Stimulated activated CD8-positive, alpha-beta memory T cell treated with anti-CD3 and anti-CD28 coated beads, Interleukin-12 subunit alpha, Interleukin-12 subunit beta, amount 100 ng/mL, for 24 hours (primary cell): Measurements from ENCODE around the gene TEN1.
"Not testable (repeated sequence)": the region's sequence is repeated elsewhere in the genome, so short reads cannot be mapped to it uniquely, and the experiment has no call there.

Experiments
- DNase-seq: peaks from one replicate; pipeline ENCODE4 v3.0.0-alpha.2; 2020; ENCODE audit errors: extremely low read depth

The TEN1 gene

GRCh38 chr17:76026714-76027158 is 47.7 kb downstream of the TEN1 start:
- no peak for DNase-seq

GRCh38 chr17:76027159-76027839 is 48.3 kb downstream of the TEN1 start, which contains the start of gene EVPL:
Gene EVPL, minus strand, starts transcription at chr17:76027306. Its CDS starts 108 bp downstream, at chr17:76027198.
- DNase-seq = no peak

DNA sequence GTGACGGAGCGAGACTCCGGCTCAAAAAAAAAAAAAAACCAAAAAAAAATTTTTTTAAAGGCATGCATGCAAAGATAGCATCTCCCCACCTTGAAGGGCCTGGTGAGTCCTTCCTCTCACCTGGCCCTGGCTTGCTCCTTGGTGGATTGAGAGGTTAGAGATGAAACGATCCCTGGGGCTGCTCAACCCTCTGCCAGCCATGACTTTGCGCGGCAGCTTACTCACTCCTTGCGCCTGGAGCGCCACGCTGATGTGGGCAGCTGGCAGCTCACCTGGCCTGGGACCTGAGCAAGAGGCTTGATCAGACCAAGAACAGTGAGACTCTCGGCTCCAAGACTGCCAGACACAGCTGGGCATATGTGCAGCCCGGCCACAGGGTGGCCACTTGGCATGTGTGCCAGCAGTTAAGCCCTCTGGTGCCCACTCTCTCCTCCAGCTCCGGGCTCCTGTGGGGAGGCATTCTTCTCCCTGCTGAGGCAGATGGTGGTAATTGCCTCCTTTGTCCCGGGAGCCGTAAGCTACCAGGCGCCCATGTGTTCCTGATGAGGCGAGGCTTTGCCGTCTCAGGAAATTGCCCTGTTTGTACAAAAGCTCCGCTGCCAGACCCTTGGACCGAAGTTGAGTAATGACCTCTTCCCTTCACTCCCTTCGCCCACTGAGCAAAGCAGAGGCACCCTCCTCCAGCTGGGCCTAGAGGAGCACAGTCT is 53.2 kb downstream of the TEN1 start:
- no peak for DNase-seq

DNA sequence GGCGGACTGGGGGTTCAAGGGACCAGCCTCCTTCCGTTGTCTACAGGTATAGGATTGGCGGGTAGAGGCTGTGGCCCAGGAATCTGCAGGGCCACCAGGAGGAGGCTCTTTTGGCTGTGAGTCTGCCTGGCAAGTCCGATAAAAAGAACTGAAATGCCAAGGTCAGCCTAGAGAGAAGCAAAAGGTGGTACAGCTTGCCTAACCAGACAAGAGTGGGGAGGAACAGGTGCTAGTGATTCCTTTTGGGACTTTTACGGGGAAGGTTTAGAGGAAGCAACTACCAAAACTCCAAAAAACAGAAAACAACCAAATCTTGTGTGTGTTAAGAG is 53.7 kb downstream of the TEN1 start:
- no peak for DNase-seq

- DNase-seq = no peak
These were observed 54.1 kb downstream of the TEN1 start for GRCh38 chr17:76033139-76033538.

DNA sequence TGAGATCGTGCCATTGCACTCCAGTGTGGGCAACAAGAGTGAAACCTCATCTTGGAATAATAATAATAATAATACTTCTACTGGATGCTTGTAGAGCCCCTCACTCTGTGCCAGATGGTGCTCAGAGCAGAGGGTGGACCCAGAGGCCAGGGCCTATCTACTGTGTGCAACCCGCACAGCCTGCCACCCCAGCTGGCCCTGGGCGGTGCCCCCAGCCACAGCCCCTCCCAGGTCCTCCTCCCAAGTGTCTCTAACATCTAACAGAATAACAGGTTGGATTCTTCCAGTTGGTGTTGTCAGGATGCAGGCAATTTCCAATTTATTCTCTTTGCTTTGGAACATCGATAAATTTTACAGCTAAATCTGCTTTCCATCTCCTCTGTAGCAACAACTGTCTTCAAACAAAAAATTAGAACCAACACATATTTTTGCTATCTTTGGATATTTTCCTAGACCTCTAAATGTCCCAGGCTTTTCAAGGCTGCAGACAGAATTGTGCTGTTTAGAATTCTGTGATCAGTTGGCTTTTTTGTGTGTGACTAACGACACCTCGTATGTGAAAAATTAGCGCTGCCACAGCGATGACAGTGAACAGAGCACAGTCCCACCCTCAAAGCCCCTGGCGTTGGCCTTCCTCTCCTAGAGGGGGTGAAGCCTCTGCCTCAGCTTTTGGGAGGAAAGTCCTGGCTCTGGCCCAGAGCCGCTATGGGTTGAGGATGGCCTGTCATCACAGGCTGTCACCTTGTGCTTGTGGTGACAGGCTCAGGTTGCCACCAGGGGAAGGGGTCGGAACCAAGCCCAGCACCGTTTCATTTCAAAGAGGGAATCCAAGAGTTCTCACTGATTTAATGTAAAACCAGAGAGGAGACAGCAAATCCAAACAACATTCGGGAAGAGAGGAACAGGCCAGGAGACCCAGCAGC is 55.6 kb downstream of the TEN1 start:
- DNase-seq = no peak

DNA sequence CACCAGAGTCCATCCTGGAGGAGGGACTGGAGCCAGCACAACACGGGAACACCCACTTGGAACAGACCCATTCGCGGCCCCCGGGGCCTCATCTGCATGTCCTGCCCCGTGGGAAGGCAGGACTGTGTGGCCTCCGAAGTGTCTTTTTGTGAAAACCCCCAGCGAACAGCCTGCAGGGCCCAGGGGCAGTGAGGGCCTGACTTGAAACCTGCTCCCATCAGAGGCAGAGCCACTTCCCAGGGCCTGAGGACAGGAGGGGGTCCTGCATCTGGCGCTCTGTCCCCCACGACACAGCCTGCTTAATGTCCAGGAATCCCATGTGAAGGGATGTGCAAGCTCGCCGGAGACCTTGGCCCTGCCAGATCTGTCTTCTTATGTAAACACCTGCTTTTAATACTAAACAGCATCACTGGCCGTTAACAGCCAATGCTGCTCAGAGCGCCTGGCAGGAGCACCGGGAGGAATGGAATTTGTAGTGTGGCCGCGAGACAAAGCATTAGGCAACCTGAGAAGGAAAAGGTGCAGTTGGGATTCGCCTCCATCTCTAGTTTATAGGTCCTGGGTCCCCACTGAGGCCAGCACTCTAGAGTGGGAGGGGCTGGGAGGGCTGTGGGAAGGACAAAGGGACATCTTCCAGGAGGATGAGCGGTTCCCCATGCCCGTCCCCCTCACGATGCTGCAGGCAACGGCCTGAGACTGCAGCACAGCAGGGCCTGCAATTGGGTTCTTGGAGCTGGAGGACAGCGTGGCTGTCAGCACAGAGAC is 57.6 kb downstream of the TEN1 start:
- no peak for DNase-seq

DNA sequence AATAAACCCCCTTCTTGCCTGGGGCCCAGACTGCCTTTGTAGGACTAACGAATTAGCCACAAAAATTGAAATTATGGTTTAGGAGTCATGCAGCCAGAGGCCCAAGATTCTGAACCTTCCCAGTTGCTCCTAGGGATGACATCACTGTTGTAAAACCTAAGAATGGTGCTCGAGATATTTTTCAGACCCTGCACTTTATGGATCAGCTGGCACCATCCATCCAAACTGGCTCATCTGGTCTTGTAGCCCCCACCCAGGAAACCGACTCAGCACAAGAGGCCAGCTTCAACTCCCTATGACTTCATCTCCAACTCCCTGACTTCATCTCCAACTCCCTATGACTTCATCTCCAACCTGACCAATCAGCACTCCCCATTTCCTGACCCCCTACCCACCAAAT is 59.0 kb downstream of the TEN1 start:
- no peak for DNase-seq

GRCh38 chr17:76039121-76039520 is 60.1 kb downstream of the TEN1 start:
- DNase-seq = no peak

DNA sequence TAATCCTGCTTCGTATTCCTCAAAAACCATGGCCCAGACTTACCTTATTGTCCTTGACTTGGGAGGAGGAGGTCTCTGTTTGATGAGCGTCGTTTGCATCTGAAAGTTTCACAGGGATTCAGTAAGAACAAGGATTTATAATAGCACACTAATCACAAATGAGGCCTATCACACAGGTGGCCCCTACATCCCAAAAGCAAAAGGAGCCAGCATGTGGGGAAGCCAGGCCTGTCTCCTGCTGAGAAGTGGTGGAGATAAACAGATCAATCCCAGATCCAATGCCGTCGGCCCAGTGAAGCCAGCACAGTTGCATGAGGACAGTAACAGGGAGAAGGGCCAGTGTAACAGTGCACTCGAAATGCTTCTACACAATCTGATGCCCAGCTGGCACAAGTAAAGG is 61.3 kb downstream of the TEN1 start:
- no peak for DNase-seq

DNA sequence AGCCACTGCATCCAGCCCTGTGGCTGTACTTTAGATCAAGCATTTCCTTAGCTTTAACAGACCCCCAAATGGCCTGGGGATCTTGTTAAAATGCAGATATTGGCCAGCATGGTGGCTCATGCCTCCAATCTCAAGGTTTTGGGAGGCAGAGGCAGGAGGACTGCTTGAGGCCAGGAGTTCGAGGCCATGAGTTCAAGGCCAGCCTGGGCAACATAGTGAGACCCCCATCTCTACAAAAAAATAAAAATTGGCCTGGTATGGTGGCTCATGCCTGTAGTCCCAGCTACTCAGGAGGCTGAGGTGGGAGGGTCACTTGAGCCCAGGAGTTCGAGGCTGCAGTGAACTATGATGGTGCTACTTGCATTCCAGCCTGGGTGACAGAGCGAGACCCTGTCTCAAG is 63.8 kb downstream of the TEN1 start:
- DNase-seq = not testable (repeated sequence)

- DNase-seq = not testable (repeated sequence)
These were observed 65.5 kb downstream of the TEN1 start for GRCh38 chr17:76044475-76045007.

GRCh38 chr17:76046064-76046463 is 67.0 kb downstream of the TEN1 start:
- DNase-seq = no peak

- no peak for DNase-seq
These were observed 69.1 kb downstream of the TEN1 start for GRCh38 chr17:76048025-76048605.

GRCh38 chr17:76048711-76049110 is 69.7 kb downstream of the TEN1 start:
- no peak for DNase-seq

- DNase-seq = no peak
These were observed 70.2 kb downstream of the TEN1 start for GRCh38 chr17:76049239-76049638.

- DNase-seq = no peak
These were observed 70.9 kb downstream of the TEN1 start for GRCh38 chr17:76049836-76050537.
